SK-N-SH (cell line): ENCODE data around the gene PIF1. TPM values are rescaled to one million over a fixed set of nuclear protein-coding genes. Genes with fewer than 3 reads are reported as not detected.

Source experiments
- CTCF ChIA-PET: fragments of 300-600, 350-600 bp; formaldehyde crosslinking; extraction: SDS; loops from one replicate; lab custom pipeline; 2021; lab: Yijun Ruan, JAX
- POLR2A ChIA-PET: fragments of 350-600 bp; sonication (Branson Sonifier 250); formaldehyde crosslinking; extraction: SDS; loops from one replicate; lab custom pipeline; 2020; ENCODE audit warnings: antibody characterized with exemption, inconsistent platforms; lab: Yijun Ruan, JAX
- DNase-seq: peaks from one replicate; pipeline ENCODE4 v3.0.0; 2012
- H2AFZ ChIP-seq: fragments of 200-600 bp; sonication (generic); 2 replicates; pipeline ENCODE4 v1.8.1; 2016; ENCODE audit warnings: antibody characterized with exemption, mild to moderate bottlenecking, low read depth
- H3F3A ChIP-seq: fragments of 200-600 bp; sonication (generic); replicated peaks from 2 replicates; pipeline ENCODE3; 2016; ENCODE audit warnings: antibody characterized with exemption, mild to moderate bottlenecking; ENCODE audit not compliant: insufficient read depth
- H3K27ac ChIP-seq, 2 experiments: fragments of 200-500 bp in 1 of 2; fragments of 200-600 bp in 1 of 2; sonication (Bioruptor generic) in 1 of 2; sonication (generic), shearing (Covaris generic) in 1 of 2; 2 replicates each; pipeline versions ENCODE4 v1.5.1 to v1.6.1; 2014 to 2016; ENCODE audit warnings: low read depth in 2 of 2, inconsistent platforms in 1 of 2, low read length in 1 of 2, mild to moderate bottlenecking in 1 of 2, mixed read lengths in 1 of 2
- H3K27me3 ChIP-seq: fragments of 200-600 bp; sonication (generic), shearing (Covaris generic); 2 replicates; pipeline ENCODE4 v1.6.1; 2016; ENCODE audit warnings: mixed run types; ENCODE audit not compliant: insufficient read depth
- H3K36me3 ChIP-seq, 2 experiments: fragments of 200-500 bp in 1 of 2; fragments of 200-600 bp in 1 of 2; sonication (Bioruptor generic) in 1 of 2; sonication (generic) in 1 of 2; replicated peaks in 1 of 2; 2 replicates each; pipeline versions ENCODE3 to v1.5.1; 2014 to 2016; ENCODE audit warnings: low read length in 1 of 2, mild to moderate bottlenecking in 1 of 2; ENCODE audit not compliant: insufficient read depth in 2 of 2, control insufficient read depth in 1 of 2
- H3K4me1 ChIP-seq, 2 experiments: fragments of 200-500 bp in 1 of 2; fragments of 200-600 bp in 1 of 2; sonication (Bioruptor generic) in 1 of 2; sonication (generic), shearing (Covaris generic) in 1 of 2; 2 replicates each; pipeline versions ENCODE4 v1.5.1 to v1.6.1; 2014 to 2016; ENCODE audit warnings: low read depth in 1 of 2, low read length in 1 of 2, mixed run types in 1 of 2; ENCODE audit not compliant: insufficient read depth in 2 of 2, control insufficient read depth in 1 of 2
- H3K4me2 ChIP-seq: fragments of 200-600 bp; sonication (generic), shearing (Covaris generic); 2 replicates; pipeline ENCODE4 v1.6.1; 2017; ENCODE audit warnings: mixed run types
- H3K4me3 ChIP-seq, 2 experiments: fragments of 200-500 bp in 1 of 2; fragments of 200-600 bp in 1 of 2; sonication (Bioruptor generic) in 1 of 2; sonication (generic), shearing (Covaris generic) in 1 of 2; 2 replicates each; pipeline versions ENCODE4 v1.5.1 to v1.8.1; 2014 to 2016; ENCODE audit warnings: low read depth in 2 of 2, inconsistent platforms in 1 of 2, low read length in 1 of 2, mild to moderate bottlenecking in 1 of 2, mixed read lengths in 1 of 2, moderate library complexity in 1 of 2
- H3K79me2 ChIP-seq: fragments of 200-600 bp; sonication (generic); 2 replicates; pipeline ENCODE4 v1.8.1; 2017; ENCODE audit warnings: mild to moderate bottlenecking; ENCODE audit not compliant: insufficient read depth
- H3K9ac ChIP-seq: fragments of 200-600 bp; sonication (generic); 2 replicates; pipeline ENCODE4 v1.6.1; 2017; ENCODE audit warnings: mixed run types
- H3K9me2 ChIP-seq: fragments of 200-600 bp; sonication (generic); 2 replicates; pipeline ENCODE4 v1.6.1; 2017; ENCODE audit warnings: mixed run types
- H3K9me3 ChIP-seq: fragments of 200-600 bp; sonication (generic); 2 replicates; pipeline ENCODE4 v1.6.1; 2017; ENCODE audit warnings: mixed run types, mild to moderate bottlenecking, moderate library complexity
- H4K20me1 ChIP-seq: fragments of 200-600 bp; sonication (generic); 2 replicates; pipeline ENCODE4 v1.6.1; 2017; ENCODE audit warnings: mild to moderate bottlenecking, mixed run types; ENCODE audit not compliant: insufficient read depth
- CTCF ChIP-seq: fragments of 200-600 bp; sonication (generic); IDR thresholded peaks from 2 replicates; pipeline ENCODE4 v1.6.1; 2017; ENCODE audit warnings: antibody characterized with exemption, mild to moderate bottlenecking, moderate library complexity
- ELF1 ChIP-seq: IDR thresholded peaks from 2 replicates; pipeline ENCODE4 v1.4.0; 2012
- FOXJ3 ChIP-seq: sonication (generic); formaldehyde crosslinking; IDR thresholded peaks from 2 replicates; pipeline ENCODE4 v1.5.1; 2020; ENCODE audit warnings: mild to moderate bottlenecking, missing genetic modification reagents
- GABPA ChIP-seq: IDR thresholded peaks from 2 replicates; pipeline ENCODE4 v1.4.0; 2012; ENCODE audit warnings: low read depth, mild to moderate bottlenecking
- GATA2 ChIP-seq: sonication (generic); formaldehyde crosslinking; IDR thresholded peaks from 2 replicates; pipeline ENCODE4 v1.5.0; 2020; ENCODE audit warnings: mild to moderate bottlenecking, missing genetic modification reagents
- JUND ChIP-seq: IDR thresholded peaks from 2 replicates; pipeline ENCODE4 v1.4.0; 2012
- POLR2AphosphoS5 ChIP-seq: IDR thresholded peaks from 2 replicates; pipeline ENCODE4 v1.6.1; 2012; ENCODE audit warnings: low read depth, low read length
- RFX5 ChIP-seq: IDR thresholded peaks from 2 replicates; pipeline ENCODE4 v1.6.1; 2012; ENCODE audit warnings: mild to moderate bottlenecking, improper control_type of control experiment, low read length
- SIN3A ChIP-seq: IDR thresholded peaks from 2 replicates; pipeline ENCODE4 v1.6.1; 2012; ENCODE audit warnings: low read depth, mild to moderate bottlenecking, low read length, moderate library complexity, borderline replicate concordance
- WGBS: methylation state at CpG from one replicate; pipeline ENCODE4 v1.1.6; 2017; ENCODE audit warnings: low lambda C conversion rate; 5-methylcytosine and 5-hydroxymethylcytosine counted together
- polyA plus RNA-seq, 3 experiments: library from polyadenylated mRNA; depleted of rRNA; stranded (reverse); fragments of >200 nt; gene quantifications; 2 replicates each; pipeline ENCODE4 v1.2.3, GENCODE V29; 2012

The PIF1 gene
- polyA plus RNA-seq, 1 of the 3 experiments (the other 2 are of a cell fraction) = 12.4 TPM

GRCh38 chr15:64844576-64845145 is 19.2 kb upstream of the PIF1 start:
- peak overlapping the region; percentile 98 for H3K4me2 ChIP-seq
- peaks cover 12% of the 10 kb centered on the region; the same call in 1 of the 2 replicates for H4K20me1 ChIP-seq
- no peak overlapping the region for H2AFZ ChIP-seq
- ChIA-PET CTCF (interaction anchor here (0.6 to 1.0 kb wide), 2 partner anchors 55 to 144 kb away, joined by 3 read pairs; no protein-coding TSS in a partner anchor), POLR2A (no interaction called here)
- H3K4me1 ChIP-seq = peaks cover 29 to 43% of the 10 kb centered on the region in 2 experiments
- peak; percentile 54 for DNase-seq
- H3K27me3 ChIP-seq = no peaks in the 10 kb centered on the region
- no peaks in the 10 kb centered on the region for H3K9me3 ChIP-seq
- H3K27ac ChIP-seq = peak overlapping the region in 1 of 2 experiments; percentile 73; a peak in 2 of 4 replicates
- WGBS = 46% methylated on average over 8 of the region's 8 CpGs
- H3K36me3 ChIP-seq = no peaks in the 10 kb centered on the region
- H3K79me2 ChIP-seq = peaks cover 69% of the 10 kb centered on the region
- peak overlapping the region; percentile 14; the same call in 1 of the 2 replicates for H3K9ac ChIP-seq
- H3F3A ChIP-seq = peaks cover 3% of the 10 kb centered on the region
- TF ChIP-seq GATA2 (CRISPR knock-in tag) = peak; percentile 36
- TF ChIP-seq GABPA = no peak
- TF ChIP-seq CTCF = no peak
- no peak for TF ChIP-seq JUND
- TF ChIP-seq SIN3A = no peak
- TF ChIP-seq RFX5 = no peak
- no peak for TF ChIP-seq POLR2AphosphoS5
- TF ChIP-seq, all 33 proteins: peak for 1
- no peaks in the 10 kb centered on the region for H3K9me2 ChIP-seq
- H3K4me3 ChIP-seq = peak overlapping the region; percentile 9 to 19; a peak in 2 of 4 replicates

GRCh38 chr15:64843991-64844390 is 18.5 kb upstream of the PIF1 start:
- Histone ChIP-seq H3K4me1 (peaks cover 29 to 43% of the 10 kb centered on the region in 2 experiments), H3K9me3 (no peaks in the 10 kb centered on the region), H3K36me3 (no peaks in the 10 kb centered on the region), H3K4me3 (no peak overlapping the region; a peak in 1 of 4 replicates), H3K4me2 (peak overlapping the region; percentile 98), H3K27ac (peak overlapping the region in 1 of 2 experiments; percentile 73; a peak in 2 of 4 replicates), H3F3A (peaks cover 3% of the 10 kb centered on the region), H3K9me2 (no peaks in the 10 kb centered on the region), H3K9ac (peak overlapping the region; percentile 14; the same call in 1 of the 2 replicates), H4K20me1 (peaks cover 12% of the 10 kb centered on the region; the same call in 1 of the 2 replicates), H2AFZ (no peak overlapping the region), H3K79me2 (peaks cover 69% of the 10 kb centered on the region), H3K27me3 (no peaks in the 10 kb centered on the region)
- 98% methylated on average over 4 of the region's 4 CpGs for WGBS
- DNase-seq = no peak
- CTCF ChIA-PET = interaction anchor here (1.0 to 1.2 kb wide), 2 partner anchors 13 to 145 kb away, joined by 3 read pairs; no protein-coding TSS in a partner anchor
- TF ChIP-seq FOXJ3 (no peak), ELF1 (no peak)
- POLR2A ChIA-PET = no interaction called here
